Measurements from ENCODE around the gene ZNF726.
"Not testable (repeated sequence)": the region's sequence is repeated elsewhere in the genome, so short reads cannot be mapped to it uniquely, and the experiment has no call there.

The ZNF726 gene

DNA sequence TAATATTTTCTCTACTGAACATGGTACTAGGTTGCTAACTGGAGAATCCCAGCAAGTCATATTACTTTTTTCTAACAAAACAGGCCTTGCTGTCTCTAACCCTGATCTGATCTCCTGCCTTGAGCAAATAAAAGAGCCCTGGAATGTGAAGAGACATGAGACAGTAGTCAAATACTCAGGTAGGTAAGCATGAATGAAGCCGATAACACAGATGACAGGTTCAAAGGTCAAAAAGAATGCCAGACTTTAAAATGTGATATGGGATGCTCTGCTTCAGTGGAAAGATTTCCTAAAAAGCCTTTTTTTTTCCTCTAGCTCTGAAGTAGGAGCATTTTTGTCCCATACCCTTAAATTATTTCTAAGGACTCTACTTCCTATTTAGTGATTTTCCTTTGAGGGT is 28.7 kb downstream of the ZNF726 start:
- TF ChIP-seq, protein P1, sequence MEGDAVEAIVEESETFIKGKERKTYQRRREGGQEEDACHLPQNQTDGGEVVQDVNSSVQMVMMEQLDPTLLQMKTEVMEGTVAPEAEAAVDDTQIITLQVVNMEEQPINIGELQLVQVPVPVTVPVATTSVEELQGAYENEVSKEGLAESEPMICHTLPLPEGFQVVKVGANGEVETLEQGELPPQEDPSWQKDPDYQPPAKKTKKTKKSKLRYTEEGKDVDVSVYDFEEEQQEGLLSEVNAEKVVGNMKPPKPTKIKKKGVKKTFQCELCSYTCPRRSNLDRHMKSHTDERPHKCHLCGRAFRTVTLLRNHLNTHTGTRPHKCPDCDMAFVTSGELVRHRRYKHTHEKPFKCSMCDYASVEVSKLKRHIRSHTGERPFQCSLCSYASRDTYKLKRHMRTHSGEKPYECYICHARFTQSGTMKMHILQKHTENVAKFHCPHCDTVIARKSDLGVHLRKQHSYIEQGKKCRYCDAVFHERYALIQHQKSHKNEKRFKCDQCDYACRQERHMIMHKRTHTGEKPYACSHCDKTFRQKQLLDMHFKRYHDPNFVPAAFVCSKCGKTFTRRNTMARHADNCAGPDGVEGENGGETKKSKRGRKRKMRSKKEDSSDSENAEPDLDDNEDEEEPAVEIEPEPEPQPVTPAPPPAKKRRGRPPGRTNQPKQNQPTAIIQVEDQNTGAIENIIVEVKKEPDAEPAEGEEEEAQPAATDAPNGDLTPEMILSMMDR (IDR thresholded peaks at IDR 0.05; ENCODE audit: low read depth, low read length), result no peak
- TF ChIP-seq POLR2A (IDR thresholded peaks at IDR 0.05; ENCODE audit: extremely low read depth, insufficient read length), result no peak
- TF ChIP-seq, protein P2, sequence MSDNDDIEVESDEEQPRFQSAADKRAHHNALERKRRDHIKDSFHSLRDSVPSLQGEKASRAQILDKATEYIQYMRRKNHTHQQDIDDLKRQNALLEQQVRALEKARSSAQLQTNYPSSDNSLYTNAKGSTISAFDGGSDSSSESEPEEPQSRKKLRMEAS (IDR thresholded peaks at IDR 0.05; ENCODE audit: low read depth, low read length), result no peak
- TF ChIP-seq MYC (IDR thresholded peaks at IDR 0.05; ENCODE audit: low read depth, low read length), result no peak
- no peak for DNase-seq (ENCODE audit: low read depth)
- no peak overlapping the region for H3K4me3 ChIP-seq (ENCODE audit: low read depth, low read length)

DNA sequence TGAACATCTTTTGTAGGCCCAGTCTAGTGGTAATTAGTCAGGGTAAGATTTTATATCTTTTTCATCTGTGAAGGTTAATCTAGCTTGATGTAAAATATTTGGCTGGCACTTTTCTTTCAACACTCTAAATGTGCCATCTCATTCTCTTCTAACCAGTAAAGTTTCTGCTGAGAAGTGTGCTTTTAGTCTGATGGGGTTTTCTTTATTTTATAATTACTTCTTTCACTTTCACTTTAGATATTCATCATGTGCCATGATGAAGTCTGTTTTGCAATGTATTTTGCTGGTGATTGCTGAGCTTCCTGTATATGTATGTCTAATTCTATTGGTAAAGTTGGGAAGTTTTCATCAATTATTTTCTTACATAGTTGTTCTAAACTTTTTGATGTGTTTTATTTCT is 31.9 kb downstream of the ZNF726 start:
- no peak overlapping the region for H3K4me3 ChIP-seq (ENCODE audit: low read depth, low read length)
- TF ChIP-seq, protein P2 (IDR thresholded peaks at IDR 0.05; ENCODE audit: low read depth, low read length), result no peak
- TF ChIP-seq, protein P1 (IDR thresholded peaks at IDR 0.05; ENCODE audit: low read depth, low read length), result no peak
- TF ChIP-seq POLR2A (IDR thresholded peaks at IDR 0.05; ENCODE audit: extremely low read depth, insufficient read length) (no peak), MYC (IDR thresholded peaks at IDR 0.05; ENCODE audit: low read depth, low read length) (no peak)
- DNase-seq (ENCODE audit: low read depth), result no peak

DNA sequence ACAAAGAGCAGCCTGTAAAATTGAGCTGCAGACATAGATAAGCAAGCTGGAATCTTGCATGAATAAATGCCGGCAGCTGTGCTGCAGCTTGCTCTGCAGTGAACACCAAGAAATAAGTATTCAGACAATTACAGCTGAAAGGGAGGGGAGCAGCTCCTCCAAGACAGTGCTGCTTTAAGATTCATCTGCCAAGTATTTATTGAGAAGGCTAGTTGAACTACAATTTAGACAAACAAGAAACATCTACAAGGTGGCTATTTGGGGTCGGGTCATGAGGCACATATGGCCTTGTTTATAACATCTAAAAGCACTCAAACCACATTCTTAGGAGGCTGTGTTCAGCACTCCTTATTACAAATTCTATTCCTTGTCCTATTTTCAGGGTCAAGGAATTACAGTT is 34.9 kb downstream of the ZNF726 start:
- no peak for DNase-seq (ENCODE audit: low read depth)
- no peak overlapping the region for H3K4me3 ChIP-seq (ENCODE audit: low read depth, low read length)
- TF ChIP-seq, protein P1 (IDR thresholded peaks at IDR 0.05; ENCODE audit: low read depth, low read length), result no peak
- TF ChIP-seq MYC (IDR thresholded peaks at IDR 0.05; ENCODE audit: low read depth, low read length), result no peak

DNA sequence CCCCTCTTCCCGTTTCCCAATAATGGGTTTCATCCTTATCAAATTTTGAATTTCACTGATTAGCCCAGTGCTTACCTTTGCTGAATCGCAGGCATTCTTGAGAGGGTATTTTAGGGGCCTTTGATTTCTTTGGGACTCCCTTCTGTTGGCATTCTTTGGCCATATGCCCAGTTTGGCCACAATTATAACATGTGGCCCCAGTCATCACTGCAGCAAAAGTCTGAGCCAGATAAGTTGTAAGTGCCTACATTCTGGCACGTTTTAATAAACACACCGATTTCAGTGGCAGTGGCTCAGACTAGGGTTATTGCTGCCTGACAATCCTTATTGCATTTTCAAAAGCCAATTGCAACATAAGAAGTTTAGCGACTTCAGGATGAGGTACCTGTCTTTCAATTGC is 41.4 kb downstream of the ZNF726 start:
- TF ChIP-seq, protein P1 (IDR thresholded peaks at IDR 0.05; ENCODE audit: low read depth, low read length), result no peak
- TF ChIP-seq POLR2A (IDR thresholded peaks at IDR 0.05; ENCODE audit: extremely low read depth, insufficient read length), result no peak
- no peak for TF ChIP-seq MYC (IDR thresholded peaks at IDR 0.05; ENCODE audit: low read depth, low read length)
- H3K4me3 ChIP-seq (ENCODE audit: low read depth, low read length), result no peak overlapping the region
- DNase-seq (ENCODE audit: low read depth), result no peak

DNA sequence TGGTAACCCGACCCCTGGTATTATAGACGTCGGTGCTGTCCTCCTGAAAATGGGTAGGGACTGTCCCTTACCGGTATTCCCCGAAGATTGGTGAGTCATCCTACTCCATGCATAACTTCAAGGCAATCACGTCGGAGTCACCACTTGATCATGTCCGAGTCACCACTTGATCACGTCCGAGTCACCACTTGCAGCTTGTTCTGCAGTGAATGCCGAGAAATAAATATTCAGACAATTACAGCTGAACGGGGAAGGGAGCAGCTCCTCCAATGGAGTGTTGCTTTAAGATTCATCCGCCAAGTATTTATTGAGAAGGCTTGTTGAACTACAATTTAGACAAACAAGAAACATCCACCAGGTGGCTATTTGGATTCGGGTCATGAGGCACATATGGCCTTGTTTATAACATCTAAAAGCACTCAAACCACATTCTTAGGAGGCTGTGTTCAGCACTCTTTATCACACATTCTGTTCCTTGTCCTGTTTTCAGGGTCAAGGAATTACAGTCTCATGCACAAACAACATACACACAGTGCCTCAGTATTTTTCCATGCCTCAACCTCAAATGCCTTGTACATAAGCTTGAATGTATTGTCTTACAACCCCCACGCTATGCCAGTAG is 43.1 kb downstream of the ZNF726 start:
- DNase-seq (ENCODE audit: low read depth), result no peak
- TF ChIP-seq, protein P1 (IDR thresholded peaks at IDR 0.05; ENCODE audit: low read depth, low read length), result no peak
- TF ChIP-seq, protein P2 (IDR thresholded peaks at IDR 0.05; ENCODE audit: low read depth, low read length), result no peak
- TF ChIP-seq MYC (IDR thresholded peaks at IDR 0.05; ENCODE audit: low read depth, low read length) (no peak), POLR2A (IDR thresholded peaks at IDR 0.05; ENCODE audit: extremely low read depth, insufficient read length) (no peak)
- no peak overlapping the region for H3K4me3 ChIP-seq (ENCODE audit: low read depth, low read length)

DNA sequence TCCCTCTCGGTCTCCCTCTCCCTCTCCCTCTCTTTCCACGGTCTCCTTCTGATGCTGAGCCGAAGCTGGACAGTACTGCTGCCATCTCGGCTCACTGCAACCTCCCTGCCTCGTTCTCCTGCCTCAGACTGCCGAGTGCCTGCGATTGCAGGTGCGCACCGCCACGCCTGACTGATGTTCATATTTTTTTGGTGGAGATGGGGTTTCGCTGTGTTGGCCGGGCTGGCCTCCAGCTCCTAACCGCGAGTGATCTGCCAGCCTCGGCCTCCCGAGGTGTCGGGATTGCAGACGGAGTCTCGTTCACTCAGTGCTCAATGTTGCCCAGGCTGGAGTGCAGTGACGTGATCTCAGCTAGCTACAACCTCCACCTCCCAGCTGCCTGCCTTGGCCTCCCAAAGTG is 48.7 kb downstream of the ZNF726 start:
- not testable (repeated sequence) for H3K4me3 ChIP-seq (ENCODE audit: low read depth, low read length); DNase-seq (ENCODE audit: low read depth)

DNA sequence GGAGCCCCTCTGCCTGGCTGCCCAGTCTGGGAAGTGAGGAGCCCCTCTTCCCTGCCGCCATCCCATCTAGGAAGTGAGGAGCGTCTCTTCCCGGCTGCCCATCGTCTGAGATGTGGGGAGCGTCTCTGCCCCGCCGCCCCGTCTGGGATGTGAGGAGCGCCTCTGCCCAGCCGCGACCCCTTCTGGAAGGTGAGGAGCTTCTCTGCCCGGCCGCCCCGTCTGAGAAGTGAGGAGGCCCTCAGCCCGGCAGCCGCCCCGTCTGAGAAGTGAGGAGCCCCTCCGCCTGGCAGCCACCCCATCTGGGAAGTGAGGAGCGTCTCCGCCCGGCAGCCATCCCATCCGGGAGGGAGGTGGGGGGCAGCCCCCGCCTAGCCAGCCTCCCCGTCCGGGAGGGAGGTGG is 49.2 kb downstream of the ZNF726 start:
- H3K4me3 ChIP-seq (ENCODE audit: low read depth, low read length); DNase-seq (ENCODE audit: low read depth): not testable (repeated sequence)

DNA sequence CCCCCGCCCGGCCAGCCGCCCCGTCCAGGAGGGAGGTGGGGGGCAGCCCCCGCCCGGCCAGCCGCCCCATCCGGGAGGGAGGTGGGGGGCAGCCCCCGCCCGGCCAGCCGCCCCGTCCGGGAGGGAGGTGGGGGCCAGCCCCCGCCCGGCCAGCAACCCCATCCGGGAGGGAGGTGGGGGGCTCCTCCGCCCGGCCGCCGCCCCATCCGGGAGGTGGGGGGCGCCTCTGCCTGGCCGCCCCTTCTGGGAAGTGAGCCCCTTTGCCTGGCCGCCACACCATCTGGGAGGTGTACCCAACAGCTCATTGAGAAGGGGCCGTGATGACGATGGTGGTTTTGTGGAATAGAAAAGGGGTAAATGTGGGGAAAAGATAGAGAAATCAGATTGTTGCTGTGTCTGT is 49.6 kb downstream of the ZNF726 start:
- not testable (repeated sequence) for DNase-seq (ENCODE audit: low read depth); H3K4me3 ChIP-seq (ENCODE audit: low read depth, low read length)

Measured in NB4 (cell line).